Fibroblast of lung (primary cell): ENCODE measurements around the gene IGSF9B. TPM values are rescaled to one million over a fixed set of nuclear protein-coding genes. Genes with fewer than 3 reads are reported as not detected.
"Not testable (repeated sequence)": the region's sequence is repeated elsewhere in the genome, so short reads cannot be mapped to it uniquely, and the experiment has no call there.

Experiments used
- DNase-seq, 2 donors: peaks; one replicate each; pipeline versions ENCODE4 v3.0.0 to v3.0.0-alpha.2; 2010; ENCODE audit warnings: low read depth in 2 of 2
- H2AFZ ChIP-seq: 2 replicates; pipeline ENCODE4 v1.5.1; 2012; ENCODE audit warnings: low read length, control low read depth, inconsistent platforms
- H3K27ac ChIP-seq: 2 replicates; pipeline ENCODE4 v1.5.1; 2011; ENCODE audit warnings: low read length, control low read depth; ENCODE audit not compliant: insufficient read depth
- H3K27me3 ChIP-seq: 2 replicates; pipeline ENCODE4 v1.5.1; 2011; ENCODE audit warnings: mild to moderate bottlenecking, low read length; ENCODE audit not compliant: control insufficient read depth, insufficient read depth
- H3K36me3 ChIP-seq: 2 replicates; pipeline ENCODE4 v1.5.1; 2011; ENCODE audit warnings: low read length; ENCODE audit not compliant: control insufficient read depth, insufficient read depth
- H3K4me1 ChIP-seq: 2 replicates; pipeline ENCODE4 v1.5.1; 2011; ENCODE audit warnings: low read length; ENCODE audit not compliant: control insufficient read depth, insufficient read depth; ENCODE audit errors: extremely low read depth
- H3K4me2 ChIP-seq: 2 replicates; pipeline ENCODE4 v1.5.1; 2011; ENCODE audit warnings: low read length, control low read depth; ENCODE audit not compliant: insufficient read depth; ENCODE audit errors: extremely low read depth
- H3K4me3 ChIP-seq, 4 experiments: fragments of 200-600 bp in 1 of 4; sonication (generic) in 1 of 4; replicated peaks in 1 of 4; 2 replicates each; pipeline ENCODE4 v1.5.1; 2011 to 2016; ENCODE audit warnings: low read length in 4 of 4, low read depth in 3 of 4, mild to moderate bottlenecking in 3 of 4, control low read depth in 2 of 4, inconsistent platforms in 1 of 4, mixed read lengths in 1 of 4; ENCODE audit not compliant: insufficient read depth in 1 of 4; ENCODE audit errors: control extremely low read depth in 1 of 4
- H3K79me2 ChIP-seq: 2 replicates; pipeline ENCODE4 v1.5.1; 2012; ENCODE audit warnings: mild to moderate bottlenecking, low read length, inconsistent platforms; ENCODE audit not compliant: control insufficient read depth, insufficient read depth
- H3K9ac ChIP-seq: 2 replicates; pipeline ENCODE4 v1.5.1; 2011; ENCODE audit warnings: mild to moderate bottlenecking, low read length, control low read depth; ENCODE audit not compliant: insufficient read depth
- H3K9me3 ChIP-seq: 2 replicates; pipeline ENCODE4 v1.5.1; 2012; ENCODE audit warnings: low read depth, low read length; ENCODE audit not compliant: control insufficient read depth, insufficient read depth
- H4K20me1 ChIP-seq: 2 replicates; pipeline ENCODE4 v1.5.1; 2011; ENCODE audit warnings: low read length; ENCODE audit not compliant: control insufficient read depth, insufficient read depth; ENCODE audit errors: extremely low read depth
- EZH2 ChIP-seq: IDR thresholded peaks from 2 replicates; pipeline ENCODE4 v1.5.1; 2012; ENCODE audit warnings: low read length, control low read depth, mild to moderate bottlenecking; ENCODE audit errors: missing control alignments
- polyA plus RNA-seq, 2 donors: library from polyadenylated mRNA; depleted of rRNA in 1 of 2; stranded (reverse) in 1 of 2; unstranded in 1 of 2; fragments of >200 nt; gene quantifications; 2 replicates each; pipeline ENCODE4 v1.2.1, GENCODE V29; 2011 to 2012; ENCODE audit warnings: missing spikeins in 1 of 2
- total RNA-seq: library from RNA; depleted of rRNA; stranded (reverse); fragments of >200 nt; gene quantifications from 2 replicates; pipeline ENCODE4 v1.2.1, GENCODE V29; 2014
- TF ChIP-seq, protein P1 (sequence below), 2 donors: IDR thresholded peaks in 1 of 2; conservative IDR thresholded peaks in 1 of 2; 1 replicate in 1 of 2; 2 replicates in 1 of 2; pipeline ENCODE4 v1.5.1; 2011 to 2012; ENCODE audit warnings: low read length in 2 of 2, control low read depth in 1 of 2, inconsistent platforms in 1 of 2, low read depth in 1 of 2, mild to moderate bottlenecking in 1 of 2

Gene IGSF9B
- total and polyA plus RNA-seq, 2 donors (not counting 1 experiment from before 2014, with no cell fraction given), result under 0.01 TPM; not detected in 1

DNA sequence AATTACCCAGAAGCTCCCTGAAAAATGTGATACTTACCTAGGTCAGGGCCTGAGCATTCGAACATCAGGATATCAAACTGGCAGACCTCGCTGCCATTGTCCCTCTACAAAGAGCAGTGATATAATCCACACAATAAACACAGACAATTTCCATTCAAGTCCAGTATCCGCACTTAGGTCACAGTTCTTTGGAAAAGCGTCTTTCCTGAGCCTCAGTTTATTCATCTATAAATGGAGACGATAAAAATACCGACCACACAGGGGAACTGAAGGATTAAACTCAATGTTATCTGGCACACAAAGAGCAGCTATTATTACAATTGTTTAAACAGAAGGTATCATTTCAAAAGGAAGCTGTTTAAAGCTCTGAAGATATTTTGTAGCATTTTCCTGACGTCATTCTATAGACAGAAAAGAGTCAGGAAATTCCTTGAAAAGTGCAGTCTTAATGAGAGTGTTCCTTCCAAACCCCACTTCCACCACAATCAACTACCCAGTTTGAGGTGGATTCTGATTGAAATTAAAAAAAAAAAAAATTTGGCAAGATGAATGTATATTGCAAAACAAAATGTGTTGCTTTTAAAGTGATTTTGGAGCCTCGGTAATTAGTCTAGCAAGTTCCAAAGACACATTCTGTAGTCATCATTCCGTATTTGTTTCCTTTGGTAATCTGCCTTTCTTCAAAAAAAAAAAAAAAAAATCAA lies 47.2 kb upstream of the IGSF9B start:
- H3K4me3 ChIP-seq, result no peak overlapping the region
- no peaks in the 10 kb centered on the region for H3K36me3 ChIP-seq
- H3K4me1 ChIP-seq, result no peaks in the 10 kb centered on the region
- no peak for DNase-seq
- H3K9me3 ChIP-seq, result no peaks in the 10 kb centered on the region
- H4K20me1 ChIP-seq, result no peaks in the 10 kb centered on the region
- no peak overlapping the region for H3K9ac ChIP-seq
- no peaks in the 10 kb centered on the region for H3K79me2 ChIP-seq
- H3K27me3 ChIP-seq, result peaks cover 5% of the 10 kb centered on the region
- H3K27ac ChIP-seq, result no peak overlapping the region
- no peak overlapping the region for H3K4me2 ChIP-seq
- TF ChIP-seq EZH2, result no peak
- TF ChIP-seq, protein P1, sequence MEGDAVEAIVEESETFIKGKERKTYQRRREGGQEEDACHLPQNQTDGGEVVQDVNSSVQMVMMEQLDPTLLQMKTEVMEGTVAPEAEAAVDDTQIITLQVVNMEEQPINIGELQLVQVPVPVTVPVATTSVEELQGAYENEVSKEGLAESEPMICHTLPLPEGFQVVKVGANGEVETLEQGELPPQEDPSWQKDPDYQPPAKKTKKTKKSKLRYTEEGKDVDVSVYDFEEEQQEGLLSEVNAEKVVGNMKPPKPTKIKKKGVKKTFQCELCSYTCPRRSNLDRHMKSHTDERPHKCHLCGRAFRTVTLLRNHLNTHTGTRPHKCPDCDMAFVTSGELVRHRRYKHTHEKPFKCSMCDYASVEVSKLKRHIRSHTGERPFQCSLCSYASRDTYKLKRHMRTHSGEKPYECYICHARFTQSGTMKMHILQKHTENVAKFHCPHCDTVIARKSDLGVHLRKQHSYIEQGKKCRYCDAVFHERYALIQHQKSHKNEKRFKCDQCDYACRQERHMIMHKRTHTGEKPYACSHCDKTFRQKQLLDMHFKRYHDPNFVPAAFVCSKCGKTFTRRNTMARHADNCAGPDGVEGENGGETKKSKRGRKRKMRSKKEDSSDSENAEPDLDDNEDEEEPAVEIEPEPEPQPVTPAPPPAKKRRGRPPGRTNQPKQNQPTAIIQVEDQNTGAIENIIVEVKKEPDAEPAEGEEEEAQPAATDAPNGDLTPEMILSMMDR (conservative IDR thresholded peaks at IDR 0.05 in 1 of 2, IDR thresholded peaks at IDR 0.05 in 1 of 2; ENCODE audit: low read depth in 1 of 2, low read length in 2 of 2), result no peak
- no peak overlapping the region for H2AFZ ChIP-seq

DNA sequence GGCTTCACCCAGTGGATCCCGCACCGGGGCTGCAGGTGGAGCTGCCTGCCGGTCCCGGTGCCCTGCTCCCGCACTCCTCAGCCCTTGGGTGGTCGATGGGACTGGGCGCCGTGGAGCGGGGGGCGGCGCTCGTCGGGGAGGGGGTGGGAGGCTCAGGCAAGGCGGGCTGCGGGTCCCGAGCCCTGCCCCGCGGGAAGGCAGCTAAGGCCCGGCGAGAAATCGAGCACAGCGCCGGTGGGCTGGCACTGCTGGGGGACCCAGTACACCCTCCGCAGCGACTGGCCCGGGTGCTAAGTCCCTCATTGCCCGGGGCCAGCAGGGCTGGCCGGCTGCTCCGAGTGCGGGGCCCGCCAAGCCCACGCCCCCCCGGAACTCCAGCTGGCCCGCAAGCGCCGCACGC lies 46.1 kb upstream of the IGSF9B start:
- H4K20me1 ChIP-seq, H2AFZ ChIP-seq, H3K27ac ChIP-seq, DNase-seq, H3K79me2 ChIP-seq, H3K9ac ChIP-seq, H3K4me3 ChIP-seq, H3K27me3 ChIP-seq, H3K4me2 ChIP-seq, H3K4me1 ChIP-seq, H3K9me3 ChIP-seq, H3K36me3 ChIP-seq: not testable (repeated sequence)

DNA sequence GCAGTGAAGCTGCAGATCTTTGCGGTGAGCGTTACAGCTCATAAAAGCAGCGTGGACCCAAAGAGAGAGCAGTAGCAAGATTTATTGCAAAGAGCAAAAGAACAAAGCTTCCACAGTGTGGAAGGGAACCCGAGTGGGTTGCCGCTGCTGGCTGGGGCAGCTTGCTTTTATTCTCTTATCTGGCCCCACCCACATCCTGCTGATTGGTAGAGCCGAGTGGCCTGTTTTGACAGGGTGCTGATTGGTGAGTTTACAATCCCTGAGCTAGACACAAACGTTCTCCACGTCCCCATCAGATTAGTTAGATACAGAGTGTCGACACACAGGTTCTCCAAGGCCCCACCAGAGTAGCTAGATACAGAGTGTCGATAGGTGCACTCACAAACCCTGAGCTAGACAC lies 45.6 kb upstream of the IGSF9B start:
- not testable (repeated sequence) for H3K4me3 ChIP-seq, H2AFZ ChIP-seq, DNase-seq, H3K27ac ChIP-seq, H4K20me1 ChIP-seq, H3K4me2 ChIP-seq, H3K4me1 ChIP-seq, H3K27me3 ChIP-seq, H3K9ac ChIP-seq, H3K79me2 ChIP-seq, H3K36me3 ChIP-seq, H3K9me3 ChIP-seq

DNA sequence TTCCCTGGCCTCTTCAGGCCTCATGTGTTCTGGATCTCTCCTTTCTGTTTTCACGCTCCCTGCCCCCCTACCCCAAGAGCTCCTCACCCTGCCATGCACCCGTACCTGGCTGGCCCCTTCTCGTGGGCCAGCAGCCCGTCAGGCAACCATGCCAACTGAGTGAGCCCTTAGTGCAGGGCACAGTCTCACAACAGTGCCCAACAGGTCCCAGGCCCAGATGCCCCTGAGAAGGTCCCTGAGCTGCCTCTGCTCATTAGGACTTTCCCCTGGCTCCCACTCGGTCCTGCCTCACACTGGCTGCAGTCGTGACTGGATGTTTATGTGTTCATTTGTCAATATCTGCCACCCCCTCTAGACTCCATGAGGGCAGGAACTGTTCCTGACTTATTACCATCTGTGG lies 44.8 kb upstream of the IGSF9B start:
- Histone ChIP-seq H3K9me3 (no peaks in the 10 kb centered on the region), H3K27ac (no peak overlapping the region), H3K79me2 (no peaks in the 10 kb centered on the region), H3K4me3 (no peak overlapping the region), H3K27me3 (peaks cover 2% of the 10 kb centered on the region), H2AFZ (no peak overlapping the region), H4K20me1 (no peaks in the 10 kb centered on the region), H3K4me2 (no peak overlapping the region), H3K9ac (no peak overlapping the region), H3K4me1 (no peaks in the 10 kb centered on the region), H3K36me3 (no peaks in the 10 kb centered on the region)
- TF ChIP-seq EZH2, result no peak
- TF ChIP-seq, protein P1 (conservative IDR thresholded peaks at IDR 0.05 in 1 of 2, IDR thresholded peaks at IDR 0.05 in 1 of 2; ENCODE audit: low read depth in 1 of 2, low read length in 2 of 2), result no peak
- DNase-seq, result no peak
